H9 (cell line): ENCODE measurements around the gene CACNA1A. TPM values are rescaled to one million over a fixed set of nuclear protein-coding genes. Genes with fewer than 3 reads are reported as not detected.

Source experiments
- DNase-seq: peaks from one replicate; pipeline ENCODE4 v3.0.0-alpha.2; 2017
- H2AFZ ChIP-seq: one replicate; pipeline ENCODE4 v1.6.1; 2013; ENCODE audit warnings: mild to moderate bottlenecking, low read length, control low read depth, moderate library complexity
- H2AK5ac ChIP-seq: 2 replicates; pipeline ENCODE4 v1.6.1; 2013; ENCODE audit warnings: low read length, control low read depth, mixed read lengths; ENCODE audit not compliant: insufficient read length
- H2BK120ac ChIP-seq: one replicate; pipeline ENCODE4 v1.6.1; 2013; ENCODE audit warnings: low read depth, mild to moderate bottlenecking, low read length, control low read depth, inconsistent platforms; ENCODE audit not compliant: poor library complexity, severe bottlenecking
- H2BK12ac ChIP-seq: 2 replicates; pipeline ENCODE4 v1.6.1; 2013; ENCODE audit warnings: low read length, control low read depth, mixed read lengths, low read depth; ENCODE audit not compliant: insufficient read length
- H2BK15ac ChIP-seq: 2 replicates; pipeline ENCODE4 v1.6.1; 2013; ENCODE audit warnings: low read depth, low read length, control low read depth
- H2BK20ac ChIP-seq: one replicate; pipeline ENCODE4 v1.6.1; 2013; ENCODE audit warnings: low read depth, mild to moderate bottlenecking, low read length, control low read depth, inconsistent platforms; ENCODE audit not compliant: poor library complexity, severe bottlenecking
- H2BK5ac ChIP-seq: 2 replicates; pipeline ENCODE4 v1.6.1; 2013; ENCODE audit warnings: low read length, control low read depth, mixed read lengths; ENCODE audit not compliant: insufficient read length
- H3K14ac ChIP-seq: 2 replicates; pipeline ENCODE4 v1.6.1; 2013; ENCODE audit warnings: low read length, control low read depth; ENCODE audit not compliant: insufficient read depth
- H3K18ac ChIP-seq: 2 replicates; pipeline ENCODE4 v1.6.1; 2013; ENCODE audit warnings: low read depth, mild to moderate bottlenecking, mixed read lengths, low read length, control low read depth; ENCODE audit not compliant: insufficient read length
- H3K23ac ChIP-seq: 2 replicates; pipeline ENCODE4 v1.6.1; 2013; ENCODE audit warnings: low read length, control low read depth, mixed read lengths, low read depth; ENCODE audit not compliant: insufficient read length
- H3K23me2 ChIP-seq: 2 replicates; pipeline ENCODE4 v1.6.1; 2013; ENCODE audit warnings: low read depth, mild to moderate bottlenecking, mixed read lengths, low read length, control low read depth; ENCODE audit not compliant: insufficient read length, poor library complexity, severe bottlenecking
- H3K27ac ChIP-seq: 2 replicates; pipeline ENCODE4 v1.5.1; 2013; ENCODE audit warnings: low read length, control low read depth, mixed read lengths, low read depth; ENCODE audit not compliant: insufficient read length
- H3K27me3 ChIP-seq: 2 replicates; pipeline ENCODE4 v1.6.1; 2013; ENCODE audit warnings: low read length, control low read depth, inconsistent platforms; ENCODE audit not compliant: insufficient read depth
- H3K4ac ChIP-seq: 2 replicates; pipeline ENCODE4 v1.6.1; 2013; ENCODE audit warnings: low read depth, mild to moderate bottlenecking, control low read depth, inconsistent platforms, low read length, moderate library complexity
- H3K4me1 ChIP-seq: 2 replicates; pipeline ENCODE4 v1.6.1; 2013; ENCODE audit warnings: low read length, control low read depth, inconsistent platforms; ENCODE audit not compliant: insufficient read depth
- H3K4me2 ChIP-seq: 2 replicates; pipeline ENCODE4 v1.6.1; 2013; ENCODE audit warnings: low read length, control low read depth, mixed read lengths; ENCODE audit not compliant: insufficient read length, insufficient read depth
- H3K56ac ChIP-seq: 2 replicates; pipeline ENCODE4 v1.6.1; 2013; ENCODE audit warnings: low read depth, mild to moderate bottlenecking, mixed read lengths, low read length, control low read depth; ENCODE audit not compliant: insufficient read length
- H3K79me1 ChIP-seq: 2 replicates; pipeline ENCODE4 v1.6.1; 2013; ENCODE audit warnings: low read depth, mild to moderate bottlenecking, moderate library complexity, low read length, control low read depth, inconsistent platforms; ENCODE audit not compliant: insufficient read depth, poor library complexity, severe bottlenecking
- H3K79me2 ChIP-seq: 2 replicates; pipeline ENCODE4 v1.6.1; 2013; ENCODE audit warnings: low read length, control low read depth, inconsistent platforms; ENCODE audit not compliant: insufficient read depth
- H3K9ac ChIP-seq: 2 replicates; pipeline ENCODE4 v1.6.1; 2013; ENCODE audit warnings: low read length, control low read depth, mixed read lengths; ENCODE audit not compliant: insufficient read length; ENCODE audit errors: extremely low read depth
- H3K9me3 ChIP-seq: one replicate; pipeline ENCODE4 v1.6.1; 2013; ENCODE audit warnings: low read depth, low read length, inconsistent platforms; ENCODE audit not compliant: control insufficient read depth
- H3T11ph ChIP-seq: one replicate; pipeline ENCODE4 v1.6.1; 2013; ENCODE audit warnings: mild to moderate bottlenecking, low read length, control low read depth, inconsistent platforms
- H4K20me1 ChIP-seq: one replicate; pipeline ENCODE4 v1.6.1; 2013; ENCODE audit not compliant: control insufficient read depth, insufficient read length, insufficient read depth
- H4K5ac ChIP-seq: 2 replicates; pipeline ENCODE4 v1.6.1; 2013; ENCODE audit warnings: low read depth, mild to moderate bottlenecking, mixed read lengths, low read length, control low read depth; ENCODE audit not compliant: insufficient read length
- H4K8ac ChIP-seq: replicated peaks from 2 replicates; pipeline ENCODE4 v1.6.1; 2013; ENCODE audit warnings: low read length, control low read depth, mixed read lengths, low read depth; ENCODE audit not compliant: insufficient read length
- H4K91ac ChIP-seq: 2 replicates; pipeline ENCODE4 v1.6.1; 2013; ENCODE audit warnings: low read depth, mild to moderate bottlenecking, moderate library complexity, mixed read lengths, low read length, control low read depth; ENCODE audit not compliant: insufficient read length
- H3K27ac Mint-ChIP-seq, 3 experiments: 2 replicates in 2 of 3; 3 replicates in 1 of 3; pipeline ENCODE4 v1.8.0; 2020 to 2021; ENCODE audit warnings: mixed read lengths in 3 of 3, mild to moderate bottlenecking in 1 of 3, moderate library complexity in 1 of 3
- H3K27me3 Mint-ChIP-seq: 2 replicates; pipeline ENCODE4 v1.8.0; 2021; ENCODE audit warnings: low read depth, mild to moderate bottlenecking, moderate library complexity, mixed read lengths
- H3K36me3 Mint-ChIP-seq, 3 experiments: 2 replicates in 2 of 3; 3 replicates in 1 of 3; pipeline ENCODE4 v1.8.0; 2020 to 2021; ENCODE audit warnings: low read depth in 3 of 3, mixed read lengths in 3 of 3; ENCODE audit not compliant: insufficient read depth in 1 of 3
- H3K4me1 Mint-ChIP-seq, 2 experiments: 2 replicates each; pipeline ENCODE4 v1.8.0; 2020; ENCODE audit warnings: mixed read lengths in 2 of 2
- H3K4me3 Mint-ChIP-seq, 2 experiments: 2 replicates in 1 of 2; 3 replicates in 1 of 2; pipeline ENCODE4 v1.8.0; 2020 to 2021; ENCODE audit warnings: mild to moderate bottlenecking in 2 of 2, mixed read lengths in 2 of 2, moderate library complexity in 1 of 2
- H3K9me3 Mint-ChIP-seq, 2 experiments: 2 replicates in 1 of 2; 3 replicates in 1 of 2; pipeline ENCODE4 v1.8.0; 2020; ENCODE audit warnings: mild to moderate bottlenecking in 2 of 2, mixed read lengths in 2 of 2, moderate library complexity in 1 of 2
- CTCF ChIP-seq: fragments of 200-600 bp; sonication (generic); conservative IDR thresholded peaks from 3 replicates; pipeline ENCODE4 v1.8.0; 2021; ENCODE audit warnings: antibody characterized with exemption, mild to moderate bottlenecking
- WGBS: extraction: QIAGEN DNeasy Blood & Tissue Kit; methylation state at CpG from one replicate; pipeline ENCODE4 v1.1.7; 2013; ENCODE audit warnings: missing lambda C conversion rate, low lambda C conversion rate, mixed read lengths; ENCODE audit not compliant: insufficient read length; ENCODE audit errors: extremely low coverage; 5-methylcytosine and 5-hydroxymethylcytosine counted together
- total RNA-seq: library from RNA; stranded (reverse); gene quantifications from 2 replicates; pipeline ENCODE4 v1.2.1, GENCODE V29; 2021

Gene CACNA1A
- total RNA-seq, 1 experiment from 2014 or later = 8.0 TPM

DNA sequence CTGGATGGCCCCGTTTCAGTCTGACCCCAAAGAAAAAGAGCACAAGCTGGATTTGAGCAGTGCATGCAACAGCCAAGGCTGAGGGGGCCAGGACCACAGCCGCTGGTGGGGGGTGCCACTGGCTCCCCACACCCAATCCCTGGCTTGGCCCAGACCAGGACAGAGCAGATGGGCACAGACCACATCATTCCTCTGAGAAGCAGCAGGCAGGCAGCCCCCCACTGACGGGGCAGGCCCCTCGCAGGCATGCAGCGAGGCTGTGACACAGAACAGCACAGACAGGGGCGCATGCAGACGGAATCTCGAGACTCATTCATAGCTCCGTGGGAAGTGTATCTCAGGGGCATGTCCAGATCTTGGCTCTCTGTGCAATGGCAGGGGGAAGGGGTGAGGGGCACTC lies 281.2 kb downstream of the CACNA1A start:
- H3K4me3 Mint-ChIP-seq = no peak overlapping the region
- peaks cover 12 to 16% of the 10 kb centered on the region in 2 experiments for H3K4me1 Mint-ChIP-seq
- H2BK5ac ChIP-seq = no peak overlapping the region
- no peak overlapping the region for H2AK5ac ChIP-seq
- no peaks in the 10 kb centered on the region for H3K9me3 Mint-ChIP-seq
- no peak overlapping the region for H2BK15ac ChIP-seq
- no peak overlapping the region for H4K5ac ChIP-seq
- no peak overlapping the region for H2BK12ac ChIP-seq
- no peaks in the 10 kb centered on the region for H3K79me2 ChIP-seq
- H3K36me3 Mint-ChIP-seq = peaks cover 0 to 2% (median 0%) of the 10 kb centered on the region in 3 experiments; a peak in 2 of 7 replicates
- H3K18ac ChIP-seq = no peak overlapping the region
- H2BK120ac ChIP-seq = no peak overlapping the region
- H3K27me3 Mint-ChIP-seq = peaks cover 4% of the 10 kb centered on the region
- no peak overlapping the region for H3K56ac ChIP-seq
- TF ChIP-seq CTCF = no peak
- no peak overlapping the region for H2AFZ ChIP-seq
- no peak overlapping the region for H2BK20ac ChIP-seq
- H4K20me1 ChIP-seq = no peaks in the 10 kb centered on the region
- no peak for DNase-seq
- no peaks in the 10 kb centered on the region for H3K79me1 ChIP-seq
- H3K14ac ChIP-seq = no peak overlapping the region
- no peak overlapping the region for H3K23ac ChIP-seq
- no peak overlapping the region for H3K4me2 ChIP-seq
- no peaks in the 10 kb centered on the region for H3K23me2 ChIP-seq
- H4K91ac ChIP-seq = no peak overlapping the region
- no peak overlapping the region for H3K27ac ChIP-seq
- no peak overlapping the region for H3K9ac ChIP-seq
- no peaks in the 10 kb centered on the region for H3K4me1 ChIP-seq
- no peak overlapping the region for H4K8ac ChIP-seq
- H3K27me3 ChIP-seq = no peaks in the 10 kb centered on the region
- no peak overlapping the region for H3T11ph ChIP-seq
- H3K27ac Mint-ChIP-seq = no peak overlapping the region
- no CpG with 5 or more reads among the region's 9 CpGs for WGBS
- H3K4ac ChIP-seq = no peak overlapping the region
- H3K9me3 ChIP-seq = no peaks in the 10 kb centered on the region
